Esophagus muscularis mucosa (tissue), 4 donors: ENCODE measurements around the gene BPIFB6. TPM values are rescaled to one million over a fixed set of nuclear protein-coding genes. Genes with fewer than 3 reads are reported as not detected.

Experiments used
- DNase-seq: peaks from one replicate; pipeline ENCODE4 v3.0.0-alpha.2; 2017; ENCODE audit errors: extremely low spot score
- H3K27ac ChIP-seq, 4 donors: fragments of 200-600 bp; sonication (generic); replicated peaks in 1 of 4; 1 replicate in 3 of 4; 2 replicates in 1 of 4; pipeline ENCODE4 v1.5.1; 2016 to 2019; ENCODE audit warnings: mild to moderate bottlenecking in 1 of 4
- H3K27me3 ChIP-seq, 4 donors: fragments of 200-600 bp; sonication (generic); one replicate each; pipeline versions ENCODE4 v1.5.1 to v1.6.0; 2016 to 2019
- H3K36me3 ChIP-seq, 4 donors: fragments of 200-600 bp; sonication (generic); one replicate each; pipeline ENCODE4 v1.5.1; 2016 to 2019
- H3K4me1 ChIP-seq, 4 donors: fragments of 200-600 bp; sonication (generic); one replicate each; pipeline ENCODE4 v1.5.1; 2016 to 2019
- H3K4me3 ChIP-seq, 4 donors: fragments of 200-600 bp; sonication (generic); 1 replicate in 2 of 4; 2 replicates in 2 of 4; pipeline ENCODE4 v1.5.1; 2016 to 2019; ENCODE audit warnings: mild to moderate bottlenecking in 4 of 4, moderate library complexity in 1 of 4
- H3K9me3 ChIP-seq, 4 donors: fragments of 200-600 bp; sonication (generic); 1 replicate in 3 of 4; 2 replicates in 1 of 4; pipeline ENCODE4 v1.5.1; 2016 to 2019
- EP300 ChIP-seq: sonication (generic); formaldehyde crosslinking; IDR thresholded peaks from one replicate; pipeline ENCODE4 v1.6.1; 2017; ENCODE audit warnings: antibody characterized with exemption
- POLR2A ChIP-seq: fragments of 450-650 bp; IDR thresholded peaks from one replicate; pipeline ENCODE4 v1.6.1; 2017; ENCODE audit warnings: antibody characterized with exemption, moderate library complexity, mild to moderate bottlenecking, low read depth
- POLR2AphosphoS5 ChIP-seq, 2 donors: sonication (generic); formaldehyde crosslinking; IDR thresholded peaks; one replicate each; pipeline ENCODE4 v1.6.1; 2017; ENCODE audit warnings: antibody characterized with exemption in 2 of 2
- WGBS: methylation state at CpG from one replicate; pipeline ENCODE4 v1.1.5; 2018; 5-methylcytosine and 5-hydroxymethylcytosine counted together
- intact Hi-C: fragments of 100-400 bp; cut with DNase I; formaldehyde crosslinking; loops from one replicate; pipeline ENCODE4 v1.15.1; 2023
- total RNA-seq, 4 donors: library from RNA; depleted of rRNA; stranded (reverse); fragments of >200 nt; gene quantifications; one replicate each; pipeline versions ENCODE4 v1.1.0 to v1.2.1, GENCODE V29; 2016
- TF ChIP-seq, protein P1 (sequence below), 3 experiments: fragments of 200-600 bp in 2 of 3; fragments of 450-650 bp in 1 of 3; sonication (generic) in 2 of 3; IDR thresholded peaks; one replicate each; pipeline ENCODE4 v1.5.1; 2017 to 2019; ENCODE audit warnings: antibody characterized with exemption in 3 of 3, mild to moderate bottlenecking in 2 of 3, moderate library complexity in 1 of 3

The BPIFB6 gene
- total RNA-seq, 4 donors from 2014 or later: not detected

DNA sequence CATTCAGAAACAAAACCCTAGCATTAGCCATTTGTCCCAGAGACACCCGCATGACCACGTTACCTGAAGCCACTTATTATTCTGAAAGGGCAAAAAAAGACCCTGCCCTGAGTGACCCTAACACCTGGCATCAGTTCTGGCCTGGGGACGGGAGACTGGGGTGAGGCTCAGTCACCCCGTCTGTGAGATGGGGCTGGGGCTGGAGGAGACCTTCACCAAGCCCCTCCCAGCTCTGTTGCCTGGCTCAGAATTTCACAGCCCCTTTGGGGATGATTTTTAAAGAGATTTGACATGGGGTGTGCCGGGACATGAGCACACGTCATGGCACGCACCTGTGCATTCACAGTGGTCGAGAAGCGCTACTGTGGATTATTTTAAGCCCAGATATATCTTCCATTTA is 1.4 kb upstream of the BPIFB6 start:
- no peaks in the 10 kb centered on the region for H3K36me3 ChIP-seq
- peaks cover 0 to 20% (median 0%) of the 10 kb centered on the region in 4 donors for H3K27me3 ChIP-seq
- TF ChIP-seq EP300 (no peak), POLR2A (no peak), POLR2AphosphoS5 (IDR thresholded peaks at IDR 0.05) (no peak)
- TF ChIP-seq, protein P1, sequence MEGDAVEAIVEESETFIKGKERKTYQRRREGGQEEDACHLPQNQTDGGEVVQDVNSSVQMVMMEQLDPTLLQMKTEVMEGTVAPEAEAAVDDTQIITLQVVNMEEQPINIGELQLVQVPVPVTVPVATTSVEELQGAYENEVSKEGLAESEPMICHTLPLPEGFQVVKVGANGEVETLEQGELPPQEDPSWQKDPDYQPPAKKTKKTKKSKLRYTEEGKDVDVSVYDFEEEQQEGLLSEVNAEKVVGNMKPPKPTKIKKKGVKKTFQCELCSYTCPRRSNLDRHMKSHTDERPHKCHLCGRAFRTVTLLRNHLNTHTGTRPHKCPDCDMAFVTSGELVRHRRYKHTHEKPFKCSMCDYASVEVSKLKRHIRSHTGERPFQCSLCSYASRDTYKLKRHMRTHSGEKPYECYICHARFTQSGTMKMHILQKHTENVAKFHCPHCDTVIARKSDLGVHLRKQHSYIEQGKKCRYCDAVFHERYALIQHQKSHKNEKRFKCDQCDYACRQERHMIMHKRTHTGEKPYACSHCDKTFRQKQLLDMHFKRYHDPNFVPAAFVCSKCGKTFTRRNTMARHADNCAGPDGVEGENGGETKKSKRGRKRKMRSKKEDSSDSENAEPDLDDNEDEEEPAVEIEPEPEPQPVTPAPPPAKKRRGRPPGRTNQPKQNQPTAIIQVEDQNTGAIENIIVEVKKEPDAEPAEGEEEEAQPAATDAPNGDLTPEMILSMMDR (IDR thresholded peaks at IDR 0.05): no peak
- no peaks in the 10 kb centered on the region for H3K4me1 ChIP-seq
- no peak overlapping the region for H3K27ac ChIP-seq
- peaks cover 0 to 15% (median 0%) of the 10 kb centered on the region in 4 donors for H3K9me3 ChIP-seq
- intact Hi-C loops: no loop called here
- no peak overlapping the region for H3K4me3 ChIP-seq
- no peak for DNase-seq
- 79% methylated on average over 8 of the region's 9 CpGs for WGBS

DNA sequence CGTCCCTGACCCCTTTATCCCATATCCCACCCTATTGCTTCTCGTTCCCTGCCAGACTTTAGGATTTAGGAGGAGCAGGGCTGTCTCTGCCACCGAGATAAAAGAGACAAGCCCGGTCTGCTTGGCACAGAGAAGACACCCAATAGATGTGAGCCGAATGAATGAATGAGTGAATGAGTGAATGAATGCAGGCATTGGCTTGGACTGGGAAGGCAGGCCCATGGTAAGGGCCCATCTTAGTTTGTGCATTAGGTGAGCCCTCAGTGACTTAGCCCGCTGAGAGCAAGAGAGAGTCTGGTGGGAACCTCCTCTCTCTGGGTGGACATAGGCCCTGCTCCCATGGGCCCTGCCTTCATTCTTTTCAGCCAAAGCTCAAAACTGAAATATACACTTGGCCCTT is 879 bp upstream of the BPIFB6 start:
- H3K27me3 ChIP-seq: peaks cover 0 to 20% (median 0%) of the 10 kb centered on the region in 4 donors
- peaks cover 0 to 15% (median 0%) of the 10 kb centered on the region in 4 donors for H3K9me3 ChIP-seq
- intact Hi-C loops: no loop called here
- WGBS: 81% methylated on average over 6 of the region's 6 CpGs
- no peak overlapping the region for H3K27ac ChIP-seq
- TF ChIP-seq POLR2A (no peak), EP300 (no peak)
- no peaks in the 10 kb centered on the region for H3K4me1 ChIP-seq
- no peak overlapping the region for H3K4me3 ChIP-seq
- no peaks in the 10 kb centered on the region for H3K36me3 ChIP-seq
- DNase-seq: no peak

DNA sequence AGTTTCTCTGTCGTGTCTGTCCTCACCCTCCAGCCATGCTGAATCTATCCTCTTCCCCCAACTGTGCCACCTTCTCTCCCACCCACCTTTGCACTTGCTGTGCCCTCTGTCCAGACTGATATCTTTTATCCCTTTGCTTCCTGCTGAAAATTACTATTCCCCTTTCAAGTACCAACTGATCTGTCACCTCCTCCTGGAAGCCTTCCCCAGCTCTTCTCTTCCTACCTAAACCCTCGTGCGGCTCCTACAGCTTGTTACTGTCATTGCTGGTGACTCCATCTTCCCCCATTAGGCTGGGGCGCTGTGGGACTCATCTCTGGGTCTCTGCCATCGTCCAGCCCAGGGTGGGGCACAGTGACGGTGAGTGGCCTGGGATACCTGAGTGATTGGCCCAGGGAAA is 1.1 kb downstream of the BPIFB6 start:
- TF ChIP-seq POLR2AphosphoS5 (IDR thresholded peaks at IDR 0.05): no peak
- TF ChIP-seq POLR2A: no peak
- TF ChIP-seq, protein P1 (IDR thresholded peaks at IDR 0.05): no peak
- TF ChIP-seq EP300: no peak
- Histone ChIP-seq H3K36me3 (no peaks in the 10 kb centered on the region), H3K27me3 (peaks cover 0 to 20% (median 0%) of the 10 kb centered on the region in 4 donors), H3K4me3 (no peak overlapping the region), H3K27ac (no peak overlapping the region), H3K4me1 (no peaks in the 10 kb centered on the region), H3K9me3 (peaks cover 0 to 15% (median 0%) of the 10 kb centered on the region in 4 donors)
- intact Hi-C loops: no loop called here
- DNase-seq: no peak
- WGBS: 89% methylated on average over 6 of the region's 6 CpGs

DNA sequence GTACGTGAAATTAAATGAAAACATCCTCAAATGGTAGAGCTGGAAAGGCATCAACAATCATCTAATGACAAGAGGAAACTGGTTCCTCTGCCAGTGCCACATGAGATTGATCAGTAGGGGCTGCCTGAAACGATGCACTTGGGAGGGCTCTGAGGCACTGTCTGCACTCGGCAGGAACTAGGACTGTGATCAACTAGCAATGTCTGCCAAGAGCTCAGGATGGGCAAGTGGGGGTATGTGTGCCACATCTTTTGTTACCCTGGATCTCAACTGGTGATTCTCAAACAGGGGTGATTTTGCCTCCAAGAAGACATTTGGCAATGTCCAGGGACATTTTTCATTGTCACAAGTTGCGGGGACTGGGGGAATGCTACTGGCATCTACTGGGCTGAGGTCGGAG is 1.9 kb downstream of the BPIFB6 start:
- Histone ChIP-seq H3K4me3 (no peak overlapping the region), H3K27me3 (peaks cover 0 to 13% (median 0%) of the 10 kb centered on the region in 4 donors), H3K4me1 (no peaks in the 10 kb centered on the region), H3K27ac (no peak overlapping the region), H3K36me3 (no peaks in the 10 kb centered on the region), H3K9me3 (peaks cover 0 to 15% (median 0%) of the 10 kb centered on the region in 4 donors)
- no peak for DNase-seq
- 80% methylated on average over 4 of the region's 5 CpGs for WGBS
- TF ChIP-seq EP300 (no peak), POLR2A (no peak), POLR2AphosphoS5 (IDR thresholded peaks at IDR 0.05) (no peak)
- TF ChIP-seq, protein P1 (IDR thresholded peaks at IDR 0.05): no peak
- intact Hi-C loops: no loop called here

DNA sequence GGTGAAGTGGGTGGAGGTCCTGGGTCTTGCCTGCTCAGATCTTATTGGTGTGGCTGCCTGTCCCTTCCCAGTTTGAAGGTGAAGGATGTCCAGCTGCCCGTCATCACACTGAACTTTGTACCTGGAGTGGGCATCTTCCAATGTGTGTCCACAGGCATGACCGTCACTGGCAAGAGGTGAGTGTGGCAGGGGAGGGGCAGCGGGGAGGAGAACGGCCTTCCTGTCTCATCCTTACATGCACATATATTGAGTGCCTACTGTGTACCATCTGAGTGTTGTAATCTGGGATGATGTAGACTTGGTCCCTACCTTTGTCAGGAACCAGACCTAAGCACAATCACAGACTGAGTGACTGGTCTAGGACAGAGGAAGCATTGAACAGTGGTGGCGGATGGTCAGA is 2.7 kb downstream of the BPIFB6 start:
- TF ChIP-seq, protein P1 (IDR thresholded peaks at IDR 0.05): no peak
- no peak for DNase-seq
- H3K4me3 ChIP-seq: no peak overlapping the region
- WGBS: 92% methylated on average over 5 of the region's 5 CpGs
- H3K4me1 ChIP-seq: no peaks in the 10 kb centered on the region
- H3K27me3 ChIP-seq: peaks cover 0 to 6% (median 0%) of the 10 kb centered on the region in 4 donors
- intact Hi-C loops: no loop called here
- no peak overlapping the region for H3K27ac ChIP-seq
- H3K36me3 ChIP-seq: no peaks in the 10 kb centered on the region
- H3K9me3 ChIP-seq: peaks cover 0 to 15% (median 0%) of the 10 kb centered on the region in 4 donors
